AG04449 (cell line): ENCODE data around the gene FBRS.
"Not testable (repeated sequence)": the region's sequence is repeated elsewhere in the genome, so short reads cannot be mapped to it uniquely, and the experiment has no call there.

Experiments used
- CTCF ChIA-PET: fragments of 350-600 bp; formaldehyde crosslinking; extraction: SDS; loops from one replicate; lab custom pipeline; 2021; ENCODE audit warnings: antibody characterized with exemption; lab: Yijun Ruan, JAX
- POLR2A ChIA-PET: fragments of 400-600, 350-600 bp; formaldehyde crosslinking; extraction: SDS; loops from one replicate; lab custom pipeline; 2020; ENCODE audit warnings: antibody characterized with exemption, inconsistent platforms; lab: Yijun Ruan, JAX
- DNase-seq: peaks from one replicate; pipeline ENCODE4 v3.0.0-alpha.2; 2010; ENCODE audit warnings: low read depth, low spot score
- H3K4me3 ChIP-seq: 2 replicates; pipeline ENCODE4 v1.5.1; 2011; ENCODE audit warnings: low read depth, mild to moderate bottlenecking, control low read depth, low read length
- CTCF ChIP-seq: IDR thresholded peaks from one replicate; pipeline ENCODE4 v1.5.1; 2011; ENCODE audit warnings: mild to moderate bottlenecking, moderate library complexity, low read length, control low read depth, inconsistent platforms; ENCODE audit not compliant: insufficient read depth; ENCODE audit errors: missing control alignments

The FBRS gene

GRCh38 chr16:30626236-30626635 lies 32.0 kb upstream of the FBRS start:
- no peak for DNase-seq
- POLR2A ChIA-PET: no interaction called here
- no peak for TF ChIP-seq CTCF
- no peak overlapping the region for H3K4me3 ChIP-seq
- CTCF ChIA-PET: interaction anchor here (0.8 to 2.7 kb wide), 4 partner anchors 16 to 177 kb away, joined by 3 to 8 read pairs (median 3); no protein-coding TSS in a partner anchor

- POLR2A ChIA-PET: interaction anchor here (0.9 kb wide), 1 partner anchor 102 kb away, joined by 3 read pairs; no protein-coding TSS in a partner anchor
- peak; percentile 84 for TF ChIP-seq CTCF
- DNase-seq: no peak
- no peak overlapping the region for H3K4me3 ChIP-seq
- CTCF ChIA-PET: interaction anchor here (0.6 to 6.2 kb wide), 46 partner anchors 9 to 586 kb away, joined by 3 to 51 read pairs (median 4); partner anchors contain the start of genes DCTPP1, TBX6, ZNF688 and ZNF689
Observed at GRCh38 chr16:30628628-30629540, 29.3 kb upstream of the FBRS start.

- CTCF ChIA-PET: interaction anchor here (0.8 to 6.2 kb wide), 8 partner anchors 12 to 202 kb away, joined by 3 to 51 read pairs (median 4); partner anchors contain the start of genes DCTPP1, PRR14, ZNF747 and ZNF785
- POLR2A ChIA-PET, DNase-seq, H3K4me3 ChIP-seq: not testable (repeated sequence)
Observed at GRCh38 chr16:30632454-30632853, 25.8 kb upstream of the FBRS start.

GRCh38 chr16:30633526-30633925 lies 24.7 kb upstream of the FBRS start:
- ChIA-PET CTCF (interaction anchor here (1.1 kb wide), 1 partner anchor 184 kb away, joined by 3 read pairs; no protein-coding TSS in a partner anchor), POLR2A (interaction anchor here (0.6 to 1.4 kb wide), 4 partner anchors 11 to 568 kb away, joined by 3 to 4 read pairs (median 3); partner anchors contain the start of gene ALDOA)
- no peak for DNase-seq
- H3K4me3 ChIP-seq: peak overlapping the region; percentile 85
- TF ChIP-seq CTCF: no peak

- ChIA-PET CTCF (interaction anchor here (1.5 to 2.8 kb wide), 6 partner anchors 8 to 187 kb away, joined by 5 to 12 read pairs (median 7); partner anchors contain the start of gene PRR14), POLR2A (no interaction called here)
- DNase-seq: no peak
Observed at GRCh38 chr16:30636599-30636998, 21.6 kb upstream of the FBRS start.

GRCh38 chr16:30637139-30637538 lies 21.1 kb upstream of the FBRS start:
- H3K4me3 ChIP-seq, DNase-seq, POLR2A ChIA-PET: not testable (repeated sequence)
- CTCF ChIA-PET: interaction anchor here (0.6 to 2.8 kb wide), 7 partner anchors 8 to 544 kb away, joined by 3 to 12 read pairs (median 7); partner anchors contain the start of gene PRR14

More at GRCh38 chr16:30636599-30636998, 21.6 kb upstream of the FBRS start:
- H3K4me3 ChIP-seq: no peak overlapping the region
- no peak for TF ChIP-seq CTCF

- ChIA-PET POLR2A (no interaction called here), CTCF (interaction anchor here (0.6 to 2.8 kb wide), 8 partner anchors 9 to 544 kb away, joined by 3 to 12 read pairs (median 7); partner anchors contain the start of gene PRR14)
- peak; percentile 57 for TF ChIP-seq CTCF
- DNase-seq: no peak
- no peak overlapping the region for H3K4me3 ChIP-seq
Observed at GRCh38 chr16:30637944-30638343, 20.3 kb upstream of the FBRS start.
